WTC11 (cell line): ENCODE measurements around the gene CAMK2A. TPM values are rescaled to one million over a fixed set of nuclear protein-coding genes. Genes with fewer than 3 reads are reported as not detected.

Experiments
- ATAC-seq: fragments of 200-7000 bp; cut with Tn5 transposase; 2 replicates; pipeline ENCODE4 v1.10.0; 2021; ENCODE audit warnings: mild to moderate bottlenecking, moderate library complexity
- CTCF ChIA-PET: fragments of 300-600 bp; sonication (Branson Sonifier 250); formaldehyde crosslinking; loops from one replicate; lab custom pipeline; 2021; ENCODE audit warnings: antibody characterized with exemption; lab: Charles Lee
- POLR2A ChIA-PET: fragments of 350-600 bp; sonication (Branson Sonifier 250); formaldehyde crosslinking; loops from one replicate; lab custom pipeline; 2021; ENCODE audit warnings: antibody characterized with exemption; lab: Charles Lee
- DNase-seq: peaks from one replicate; pipeline ENCODE4 v3.0.0; 2021; ENCODE audit warnings: low spot score
- H3K27ac Mint-ChIP-seq: 2 replicates; pipeline ENCODE4 v1.8.0; 2021; ENCODE audit warnings: mixed read lengths
- H3K27me3 Mint-ChIP-seq: 2 replicates; pipeline ENCODE4 v1.8.0; 2021; ENCODE audit warnings: low read depth, mild to moderate bottlenecking, moderate library complexity, mixed read lengths
- H3K36me3 Mint-ChIP-seq: 2 replicates; pipeline ENCODE4 v1.8.0; 2021; ENCODE audit warnings: mixed read lengths
- H3K4me1 Mint-ChIP-seq: 2 replicates; pipeline ENCODE4 v1.8.0; 2022; ENCODE audit warnings: mixed read lengths
- H3K4me3 Mint-ChIP-seq: 2 replicates; pipeline ENCODE4 v1.8.0; 2021; ENCODE audit warnings: mild to moderate bottlenecking, moderate library complexity, mixed read lengths
- H3K9me3 Mint-ChIP-seq: 2 replicates; pipeline ENCODE4 v1.8.0; 2021; ENCODE audit warnings: mixed read lengths
- ATF1 ChIP-seq: sonication (generic); formaldehyde crosslinking; IDR thresholded peaks from 2 replicates; pipeline ENCODE4 v1.8.1; 2023; ENCODE audit warnings: mild to moderate bottlenecking, moderate library complexity, missing genetic modification reagents
- ELF4 ChIP-seq: sonication (generic); formaldehyde crosslinking; IDR thresholded peaks from 2 replicates; pipeline ENCODE4 v1.8.1; 2022; ENCODE audit warnings: low read depth, mild to moderate bottlenecking, moderate library complexity, missing genetic modification reagents
- FOXK1 ChIP-seq: sonication (generic); formaldehyde crosslinking; IDR thresholded peaks from 2 replicates; pipeline ENCODE4 v1.8.0; 2022; ENCODE audit warnings: mild to moderate bottlenecking, moderate library complexity, missing genetic modification reagents
- FOXP1 ChIP-seq: sonication (generic); formaldehyde crosslinking; IDR thresholded peaks from 2 replicates; pipeline ENCODE4 v1.8.0; 2022; ENCODE audit warnings: missing genetic modification reagents, mild to moderate bottlenecking, moderate library complexity, borderline replicate concordance
- GABPB1 ChIP-seq: sonication (generic); formaldehyde crosslinking; IDR thresholded peaks from 2 replicates; pipeline ENCODE4 v1.8.1; 2023; ENCODE audit warnings: mild to moderate bottlenecking, missing genetic modification reagents
- JUN ChIP-seq: sonication (generic); formaldehyde crosslinking; IDR thresholded peaks from 2 replicates; pipeline ENCODE4 v1.8.0; 2023; ENCODE audit warnings: mild to moderate bottlenecking, missing genetic modification reagents
- MXD4 ChIP-seq: fragments of 250-450 bp; sonication (Bioruptor Pico); IDR thresholded peaks from 2 replicates; pipeline ENCODE4 v1.8.0; 2021; ENCODE audit warnings: mild to moderate bottlenecking, moderate library complexity, borderline replicate concordance
- NFYB ChIP-seq: sonication (generic); formaldehyde crosslinking; conservative IDR thresholded peaks from 2 replicates; pipeline ENCODE4 v1.8.0; 2022; ENCODE audit warnings: low read depth, missing genetic modification reagents
- RORB ChIP-seq: fragments of 250-450 bp; sonication (Bioruptor Pico); IDR thresholded peaks from 2 replicates; pipeline ENCODE4 v1.9.0; 2021; ENCODE audit warnings: mild to moderate bottlenecking
- SMAD4 ChIP-seq: sonication (generic); formaldehyde crosslinking; IDR thresholded peaks from 2 replicates; pipeline ENCODE4 v1.8.0; 2022; ENCODE audit warnings: mild to moderate bottlenecking, missing genetic modification reagents
- SOX15 ChIP-seq: fragments of 250-450 bp; sonication (Bioruptor Pico); IDR thresholded peaks from 2 replicates; pipeline ENCODE4 v1.9.0; 2021; ENCODE audit warnings: mild to moderate bottlenecking
- TEAD4 ChIP-seq: sonication (generic); formaldehyde crosslinking; IDR thresholded peaks from 2 replicates; pipeline ENCODE4 v1.8.0; 2022; ENCODE audit warnings: mild to moderate bottlenecking, missing genetic modification reagents
- TP53 ChIP-seq: sonication (generic); formaldehyde crosslinking; IDR thresholded peaks from 2 replicates; pipeline ENCODE4 v1.8.1; 2023; ENCODE audit warnings: mild to moderate bottlenecking, missing genetic modification reagents
- ZNF232 ChIP-seq: sonication (generic); formaldehyde crosslinking; IDR thresholded peaks from 2 replicates; pipeline ENCODE4 v1.8.0; 2022; ENCODE audit warnings: mild to moderate bottlenecking, missing genetic modification reagents
- ZNF317 ChIP-seq: sonication (generic); formaldehyde crosslinking; IDR thresholded peaks from 2 replicates; pipeline ENCODE4 v1.8.1; 2023; ENCODE audit warnings: low read depth, mild to moderate bottlenecking, moderate library complexity, missing genetic modification reagents, borderline replicate concordance
- ZNF423 ChIP-seq: fragments of 250-450 bp; sonication (Bioruptor Pico); IDR thresholded peaks from 2 replicates; pipeline ENCODE4 v2.1.2; 2022; ENCODE audit warnings: mild to moderate bottlenecking, moderate library complexity
- total RNA-seq: library from RNA; stranded (reverse); gene quantifications from 3 replicates; pipeline ENCODE4 v1.2.3, GENCODE V29; 2021
- TF ChIP-seq, protein P1 (sequence below): sonication (generic); formaldehyde crosslinking; IDR thresholded peaks from 2 replicates; pipeline ENCODE4 v1.8.0; 2022; ENCODE audit warnings: mild to moderate bottlenecking, missing genetic modification reagents
- TF ChIP-seq, protein P2 (sequence below): sonication (generic); formaldehyde crosslinking; conservative IDR thresholded peaks from 2 replicates; pipeline ENCODE4 v1.8.1; 2022; ENCODE audit warnings: mild to moderate bottlenecking, missing genetic modification reagents
- TF ChIP-seq, protein P3 (sequence below): fragments of 250-450 bp; sonication (Bioruptor Pico); IDR thresholded peaks from 2 replicates; pipeline ENCODE4 v1.9.0; 2021; ENCODE audit warnings: mild to moderate bottlenecking
- TF ChIP-seq, protein P4 (sequence below): fragments of 250-450 bp; sonication (Bioruptor Pico); IDR thresholded peaks from 2 replicates; pipeline ENCODE4 v1.8.0; 2021; ENCODE audit warnings: mild to moderate bottlenecking
- TF ChIP-seq, protein P5 (sequence below): sonication (generic); formaldehyde crosslinking; IDR thresholded peaks from 2 replicates; pipeline ENCODE4 v1.8.1; 2022; ENCODE audit warnings: mild to moderate bottlenecking, missing genetic modification reagents, moderate library complexity, borderline replicate concordance
- TF ChIP-seq, protein P6 (sequence below): fragments of 200-600 bp; IDR thresholded peaks from 2 replicates; pipeline ENCODE4 v1.8.0; 2022; ENCODE audit warnings: antibody characterized with exemption

Gene CAMK2A
- total RNA-seq, 1 experiment from 2014 or later: 0.13 TPM

DNA sequence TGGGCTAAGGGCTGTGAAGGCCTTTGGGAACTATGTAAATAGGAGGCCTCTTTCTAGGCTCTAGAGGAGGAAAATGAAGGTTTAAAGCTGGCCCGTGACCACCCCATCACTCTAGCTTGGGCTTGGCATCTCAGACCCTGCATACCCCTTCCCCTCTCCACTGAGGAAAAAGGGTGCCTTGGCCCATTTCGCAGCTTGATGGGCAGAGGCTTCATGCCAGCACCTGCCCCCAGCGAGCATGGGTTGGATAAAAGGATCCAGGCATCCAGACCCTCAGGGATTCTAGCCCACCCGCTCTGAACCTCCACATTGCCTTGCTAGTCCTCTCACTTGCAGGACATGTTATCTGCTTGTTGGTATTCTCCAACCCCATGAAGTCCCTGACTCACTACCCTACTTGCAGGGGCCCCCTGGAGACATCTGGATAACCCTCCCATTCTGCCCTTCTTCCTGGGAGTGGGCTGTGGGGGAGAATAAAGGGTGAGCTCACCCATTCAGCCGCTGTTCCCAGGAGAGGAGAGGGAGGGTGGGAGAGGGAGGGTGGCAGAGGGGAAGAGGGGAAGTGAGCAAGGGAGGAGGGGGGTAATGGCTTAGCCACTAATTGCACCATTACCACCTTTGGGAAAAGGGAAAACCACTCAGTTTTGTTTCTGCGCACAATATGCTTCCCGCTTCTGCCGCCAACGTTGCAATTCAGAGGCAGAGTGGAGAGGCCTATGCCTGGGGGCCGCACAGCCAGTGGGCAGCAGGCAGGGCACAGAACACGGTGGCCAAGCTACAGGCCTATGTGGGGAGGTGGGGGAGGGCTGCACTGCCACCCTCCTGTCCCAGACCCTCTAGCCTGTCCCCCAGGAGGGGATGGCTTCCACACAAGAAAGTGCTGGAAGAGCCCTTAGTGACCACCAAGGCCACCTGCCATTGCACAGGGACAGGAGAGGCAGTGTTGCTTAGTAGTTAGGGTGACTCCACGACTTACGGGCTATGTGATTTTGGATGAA is 2.1 kb upstream of the CAMK2A start:
- TF ChIP-seq ATF1 (CRISPR knock-in tag): no peak
- TF ChIP-seq ZNF232: no peak
- TF ChIP-seq SMAD4: no peak
- no peak for TF ChIP-seq TP53 (CRISPR knock-in tag)
- TF ChIP-seq GABPB1 (CRISPR knock-in tag): no peak
- no peak for TF ChIP-seq ZNF317 (CRISPR knock-in tag)
- no peak for TF ChIP-seq SOX15
- no peak for ATAC-seq
- no peaks in the 10 kb centered on the region; the same call in 1 of the 2 replicates for H3K27me3 Mint-ChIP-seq
- no peaks in the 10 kb centered on the region for H3K9me3 Mint-ChIP-seq
- H3K4me1 Mint-ChIP-seq: peaks cover 9% of the 10 kb centered on the region
- ChIA-PET CTCF (interaction anchor here (0.6 to 5.4 kb wide), 5 partner anchors 8 to 226 kb away, joined by 3 to 27 read pairs (median 13); partner anchors contain the start of gene ARSI), POLR2A (no interaction called here)
- DNase-seq: no peak
- H3K4me3 Mint-ChIP-seq: no peak overlapping the region
- no peaks in the 10 kb centered on the region for H3K36me3 Mint-ChIP-seq
- H3K27ac Mint-ChIP-seq: no peak overlapping the region

DNA sequence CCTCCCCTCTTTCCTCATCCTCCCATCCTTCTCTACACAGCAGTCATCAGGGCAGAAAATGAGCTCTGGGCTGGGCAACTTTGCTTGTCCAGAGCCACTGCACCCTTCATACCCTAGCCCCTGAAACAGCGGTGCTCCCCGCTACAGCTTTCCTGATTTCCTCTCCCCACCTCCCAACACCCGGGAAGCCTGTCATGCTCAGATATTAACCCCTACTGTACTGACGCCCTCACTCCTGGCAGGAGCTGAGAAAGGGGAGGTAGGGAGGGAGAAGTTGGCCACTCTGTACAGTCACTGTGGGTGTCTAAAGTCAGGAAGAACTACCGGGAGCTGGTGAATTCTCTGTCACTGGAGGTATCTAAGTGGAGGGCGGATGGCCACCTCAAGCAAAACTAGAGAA is 782 bp downstream of the CAMK2A start:
- Mint-ChIP-seq H3K27ac (no peak overlapping the region), H3K27me3 (no peaks in the 10 kb centered on the region; the same call in 1 of the 2 replicates)
- no peak for ATAC-seq
- no peak for TF ChIP-seq ATF1 (CRISPR knock-in tag)
- no peak for TF ChIP-seq FOXK1 (CRISPR knock-in tag)
- TF ChIP-seq, protein P1, sequence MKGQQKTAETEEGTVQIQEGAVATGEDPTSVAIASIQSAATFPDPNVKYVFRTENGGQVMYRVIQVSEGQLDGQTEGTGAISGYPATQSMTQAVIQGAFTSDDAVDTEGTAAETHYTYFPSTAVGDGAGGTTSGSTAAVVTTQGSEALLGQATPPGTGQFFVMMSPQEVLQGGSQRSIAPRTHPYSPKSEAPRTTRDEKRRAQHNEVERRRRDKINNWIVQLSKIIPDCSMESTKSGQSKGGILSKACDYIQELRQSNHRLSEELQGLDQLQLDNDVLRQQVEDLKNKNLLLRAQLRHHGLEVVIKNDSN (CRISPR knock-in tag): no peak
- no peak for TF ChIP-seq FOXP1 (CRISPR knock-in tag)
- TF ChIP-seq JUN (CRISPR knock-in tag): no peak
- TF ChIP-seq NFYB (CRISPR knock-in tag): no peak
- TF ChIP-seq, protein P2, sequence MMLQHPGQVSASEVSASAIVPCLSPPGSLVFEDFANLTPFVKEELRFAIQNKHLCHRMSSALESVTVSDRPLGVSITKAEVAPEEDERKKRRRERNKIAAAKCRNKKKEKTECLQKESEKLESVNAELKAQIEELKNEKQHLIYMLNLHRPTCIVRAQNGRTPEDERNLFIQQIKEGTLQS: no peak
- no peak for TF ChIP-seq ELF4
- TF ChIP-seq, protein P3, sequence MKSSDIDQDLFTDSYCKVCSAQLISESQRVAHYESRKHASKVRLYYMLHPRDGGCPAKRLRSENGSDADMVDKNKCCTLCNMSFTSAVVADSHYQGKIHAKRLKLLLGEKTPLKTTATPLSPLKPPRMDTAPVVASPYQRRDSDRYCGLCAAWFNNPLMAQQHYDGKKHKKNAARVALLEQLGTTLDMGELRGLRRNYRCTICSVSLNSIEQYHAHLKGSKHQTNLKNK (CRISPR knock-in tag): no peak
- no peak for TF ChIP-seq RORB (CRISPR knock-in tag)
- no peak for TF ChIP-seq SMAD4
- TF ChIP-seq, protein P4, sequence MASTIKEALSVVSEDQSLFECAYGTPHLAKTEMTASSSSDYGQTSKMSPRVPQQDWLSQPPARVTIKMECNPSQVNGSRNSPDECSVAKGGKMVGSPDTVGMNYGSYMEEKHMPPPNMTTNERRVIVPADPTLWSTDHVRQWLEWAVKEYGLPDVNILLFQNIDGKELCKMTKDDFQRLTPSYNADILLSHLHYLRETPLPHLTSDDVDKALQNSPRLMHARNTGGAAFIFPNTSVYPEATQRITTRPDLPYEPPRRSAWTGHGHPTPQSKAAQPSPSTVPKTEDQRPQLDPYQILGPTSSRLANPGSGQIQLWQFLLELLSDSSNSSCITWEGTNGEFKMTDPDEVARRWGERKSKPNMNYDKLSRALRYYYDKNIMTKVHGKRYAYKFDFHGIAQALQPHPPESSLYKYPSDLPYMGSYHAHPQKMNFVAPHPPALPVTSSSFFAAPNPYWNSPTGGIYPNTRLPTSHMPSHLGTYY (CRISPR knock-in tag): no peak
- TF ChIP-seq, protein P5, sequence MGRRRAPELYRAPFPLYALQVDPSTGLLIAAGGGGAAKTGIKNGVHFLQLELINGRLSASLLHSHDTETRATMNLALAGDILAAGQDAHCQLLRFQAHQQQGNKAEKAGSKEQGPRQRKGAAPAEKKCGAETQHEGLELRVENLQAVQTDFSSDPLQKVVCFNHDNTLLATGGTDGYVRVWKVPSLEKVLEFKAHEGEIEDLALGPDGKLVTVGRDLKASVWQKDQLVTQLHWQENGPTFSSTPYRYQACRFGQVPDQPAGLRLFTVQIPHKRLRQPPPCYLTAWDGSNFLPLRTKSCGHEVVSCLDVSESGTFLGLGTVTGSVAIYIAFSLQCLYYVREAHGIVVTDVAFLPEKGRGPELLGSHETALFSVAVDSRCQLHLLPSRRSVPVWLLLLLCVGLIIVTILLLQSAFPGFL (CRISPR knock-in tag): no peak
- no peak for TF ChIP-seq TEAD4 (CRISPR knock-in tag)
- TF ChIP-seq, protein P6, sequence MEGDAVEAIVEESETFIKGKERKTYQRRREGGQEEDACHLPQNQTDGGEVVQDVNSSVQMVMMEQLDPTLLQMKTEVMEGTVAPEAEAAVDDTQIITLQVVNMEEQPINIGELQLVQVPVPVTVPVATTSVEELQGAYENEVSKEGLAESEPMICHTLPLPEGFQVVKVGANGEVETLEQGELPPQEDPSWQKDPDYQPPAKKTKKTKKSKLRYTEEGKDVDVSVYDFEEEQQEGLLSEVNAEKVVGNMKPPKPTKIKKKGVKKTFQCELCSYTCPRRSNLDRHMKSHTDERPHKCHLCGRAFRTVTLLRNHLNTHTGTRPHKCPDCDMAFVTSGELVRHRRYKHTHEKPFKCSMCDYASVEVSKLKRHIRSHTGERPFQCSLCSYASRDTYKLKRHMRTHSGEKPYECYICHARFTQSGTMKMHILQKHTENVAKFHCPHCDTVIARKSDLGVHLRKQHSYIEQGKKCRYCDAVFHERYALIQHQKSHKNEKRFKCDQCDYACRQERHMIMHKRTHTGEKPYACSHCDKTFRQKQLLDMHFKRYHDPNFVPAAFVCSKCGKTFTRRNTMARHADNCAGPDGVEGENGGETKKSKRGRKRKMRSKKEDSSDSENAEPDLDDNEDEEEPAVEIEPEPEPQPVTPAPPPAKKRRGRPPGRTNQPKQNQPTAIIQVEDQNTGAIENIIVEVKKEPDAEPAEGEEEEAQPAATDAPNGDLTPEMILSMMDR: no peak
- TF ChIP-seq ZNF423: no peak
- no peak for TF ChIP-seq MXD4 (CRISPR knock-in tag)
- TF ChIP-seq, all 79 proteins: peak for 0
- ChIA-PET POLR2A (no interaction called here), CTCF (interaction anchor here (0.7 to 5.4 kb wide), 6 partner anchors 11 to 109 kb away, joined by 3 to 27 read pairs (median 3); partner anchors contain the start of gene ARSI)
- Mint-ChIP-seq H3K4me3 (no peak overlapping the region), H3K36me3 (no peaks in the 10 kb centered on the region), H3K9me3 (no peaks in the 10 kb centered on the region), H3K4me1 (peaks cover 11% of the 10 kb centered on the region)
- no peak for DNase-seq
